Mucosa of rectum (tissue), 2 donors: Measurements from ENCODE around the gene FA2H.
A peak's percentile ranks its signal among the peaks of the same experiment; 100 is the strongest.

ENCODE experiments used
- H3K27ac ChIP-seq, 2 donors: one replicate each; pipeline ENCODE4 v1.7.0; 2013; ENCODE audit warnings: inconsistent platforms in 2 of 2, low read depth in 2 of 2, low read length in 2 of 2
- H3K27me3 ChIP-seq, 2 donors: one replicate each; pipeline ENCODE4 v1.7.0; 2013; ENCODE audit warnings: low read length in 2 of 2; ENCODE audit not compliant: control insufficient read depth in 2 of 2, insufficient read depth in 2 of 2
- H3K36me3 ChIP-seq, 2 donors: one replicate each; pipeline ENCODE4 v1.7.0; 2013; ENCODE audit warnings: low read length in 2 of 2; ENCODE audit not compliant: control insufficient read depth in 2 of 2, insufficient read depth in 2 of 2
- H3K4me1 ChIP-seq, 2 donors: one replicate each; pipeline ENCODE4 v1.7.0; 2013; ENCODE audit warnings: low read length in 2 of 2, mild to moderate bottlenecking in 1 of 2; ENCODE audit not compliant: control insufficient read depth in 2 of 2, insufficient read depth in 2 of 2
- H3K4me3 ChIP-seq, 2 donors: one replicate each; pipeline ENCODE4 v1.7.0; 2013; ENCODE audit warnings: low read length in 2 of 2
- H3K9ac ChIP-seq, 2 donors: one replicate each; pipeline ENCODE4 v1.7.0; 2013; ENCODE audit warnings: low read length in 2 of 2, low read depth in 1 of 2, mild to moderate bottlenecking in 1 of 2
- H3K9me3 ChIP-seq, 2 donors: one replicate each; pipeline ENCODE4 v1.7.0; 2013; ENCODE audit warnings: low read length in 2 of 2; ENCODE audit not compliant: control insufficient read depth in 2 of 2
- donor health status: healthy.
- donor health status: Normal muscosa, but diverticular disease.

FA2H gene

GRCh38 chr16:74745109-74745615 lies 29.5 kb downstream of the FA2H start:
- Histone ChIP-seq H3K27ac (peak overlapping the region; percentile 96 to 99), H3K27me3 (no peaks in the 10 kb centered on the region)

GRCh38 chr16:74744566-74744965 lies 30.1 kb downstream of the FA2H start:
- Histone ChIP-seq H3K9me3 (no peaks in the 10 kb centered on the region), H3K4me1 (peaks cover 27 to 35% of the 10 kb centered on the region in 2 donors), H3K27ac (peak overlapping the region; percentile 96 to 99), H3K27me3 (no peaks in the 10 kb centered on the region), H3K9ac (peak overlapping the region; percentile 26 to 79), H3K4me3 (no peak overlapping the region), H3K36me3 (peaks cover 0 to 3% of the 10 kb centered on the region in 2 donors)

More at GRCh38 chr16:74745109-74745615, 29.5 kb downstream of the FA2H start:
- Histone ChIP-seq H3K4me3 (no peak overlapping the region), H3K4me1 (peaks cover 27 to 35% of the 10 kb centered on the region in 2 donors), H3K36me3 (no peaks in the 10 kb centered on the region), H3K9ac (no peak overlapping the region), H3K9me3 (no peaks in the 10 kb centered on the region)

- H3K9me3 ChIP-seq, result no peaks in the 10 kb centered on the region
- peaks cover 27 to 35% of the 10 kb centered on the region in 2 donors for H3K4me1 ChIP-seq
- peak overlapping the region; percentile 68 to 79 for H3K9ac ChIP-seq
- H3K4me3 ChIP-seq, result peak overlapping the region; percentile 34
- peak overlapping the region; percentile 96 to 99 for H3K27ac ChIP-seq
- H3K36me3 ChIP-seq, result peaks cover 0 to 7% of the 10 kb centered on the region in 2 donors
- no peaks in the 10 kb centered on the region for H3K27me3 ChIP-seq
These were observed 30.8 kb downstream of the FA2H start for GRCh38 chr16:74743668-74744299.

- Histone ChIP-seq H3K9me3 (no peaks in the 10 kb centered on the region), H3K4me1 (peaks cover 27 to 35% of the 10 kb centered on the region in 2 donors), H3K4me3 (peak overlapping the region; percentile 34), H3K9ac (peak overlapping the region; percentile 68 to 79), H3K27ac (peak overlapping the region; percentile 96 to 99), H3K27me3 (no peaks in the 10 kb centered on the region), H3K36me3 (peaks cover 0 to 7% of the 10 kb centered on the region in 2 donors)
These were observed 31.5 kb downstream of the FA2H start for GRCh38 chr16:74743045-74743667.

- H3K27me3 ChIP-seq, result no peaks in the 10 kb centered on the region
- no peak overlapping the region for H3K4me3 ChIP-seq
- peak overlapping the region; percentile 17 to 57 for H3K9ac ChIP-seq
- H3K9me3 ChIP-seq, result no peaks in the 10 kb centered on the region
- H3K4me1 ChIP-seq, result peaks cover 27 to 35% of the 10 kb centered on the region in 2 donors
- peak overlapping the region; percentile 86 to 99 for H3K27ac ChIP-seq
- peaks cover 0 to 7% of the 10 kb centered on the region in 2 donors for H3K36me3 ChIP-seq
These were observed 32.6 kb downstream of the FA2H start for GRCh38 chr16:74742051-74742481.

GRCh38 chr16:74740795-74741304 lies 33.8 kb downstream of the FA2H start:
- no peak overlapping the region for H3K4me3 ChIP-seq
- no peaks in the 10 kb centered on the region for H3K27me3 ChIP-seq
- H3K4me1 ChIP-seq, result peaks cover 27 to 35% of the 10 kb centered on the region in 2 donors
- peaks cover 0 to 7% of the 10 kb centered on the region in 2 donors for H3K36me3 ChIP-seq
- no peaks in the 10 kb centered on the region for H3K9me3 ChIP-seq
- peak overlapping the region; percentile 70 to 81 for H3K9ac ChIP-seq
- peak overlapping the region; percentile 84 to 86 for H3K27ac ChIP-seq

GRCh38 chr16:74739275-74739674 lies 35.3 kb downstream of the FA2H start:
- Histone ChIP-seq H3K36me3 (peaks cover 0 to 7% of the 10 kb centered on the region in 2 donors), H3K9me3 (no peaks in the 10 kb centered on the region), H3K9ac (no peak overlapping the region), H3K27ac (no peak overlapping the region), H3K4me1 (peaks cover 20 to 28% of the 10 kb centered on the region in 2 donors), H3K27me3 (no peaks in the 10 kb centered on the region), H3K4me3 (no peak overlapping the region)

- Histone ChIP-seq H3K36me3 (peaks cover 0 to 7% of the 10 kb centered on the region in 2 donors), H3K4me3 (no peak overlapping the region), H3K27me3 (no peaks in the 10 kb centered on the region), H3K9ac (no peak overlapping the region), H3K4me1 (peaks cover 20 to 28% of the 10 kb centered on the region in 2 donors), H3K27ac (no peak overlapping the region), H3K9me3 (no peaks in the 10 kb centered on the region)
These were observed 35.8 kb downstream of the FA2H start for GRCh38 chr16:74738816-74739215.

GRCh38 chr16:74738113-74738541 lies 36.5 kb downstream of the FA2H start:
- no peak overlapping the region for H3K4me3 ChIP-seq
- H3K9ac ChIP-seq, result no peak overlapping the region
- H3K27me3 ChIP-seq, result no peaks in the 10 kb centered on the region
- H3K36me3 ChIP-seq, result peaks cover 0 to 7% of the 10 kb centered on the region in 2 donors
- H3K9me3 ChIP-seq, result no peaks in the 10 kb centered on the region
- peaks cover 16 to 24% of the 10 kb centered on the region in 2 donors for H3K4me1 ChIP-seq
- peak overlapping the region in 1 of 2 donors; percentile 22 for H3K27ac ChIP-seq

- H3K27me3 ChIP-seq, result no peaks in the 10 kb centered on the region
- peaks cover 13 to 18% of the 10 kb centered on the region in 2 donors for H3K4me1 ChIP-seq
- H3K27ac ChIP-seq, result no peak overlapping the region
- no peak overlapping the region for H3K4me3 ChIP-seq
- H3K9ac ChIP-seq, result no peak overlapping the region
- no peaks in the 10 kb centered on the region for H3K9me3 ChIP-seq
- peaks cover 0 to 7% of the 10 kb centered on the region in 2 donors for H3K36me3 ChIP-seq
These were observed 37.1 kb downstream of the FA2H start for GRCh38 chr16:74737521-74737920.
